Right lobe of liver (tissue), 6 donors: ENCODE data around the gene AASDHPPT. TPM values are rescaled to one million over a fixed set of nuclear protein-coding genes. Genes with fewer than 3 reads are reported as not detected.

ENCODE experiments used
- ATAC-seq, 4 donors: fragments of 200-7000 bp; cut with Tn5 transposase; one replicate each; pipeline ENCODE4 v1.9.1; 2020; ENCODE audit warnings: mild to moderate bottlenecking in 4 of 4, moderate library complexity in 4 of 4
- DNase-seq, 3 donors: peaks; one replicate each; pipeline ENCODE4 v3.0.0-alpha.2; 2020
- H3K27ac ChIP-seq, 3 donors: fragments of 200-600 bp; one replicate each; pipeline ENCODE4 v1.8.0; 2022
- H3K27me3 ChIP-seq, 2 donors: fragments of 200-600 bp; one replicate each; pipeline ENCODE4 v1.8.0; 2022
- H3K36me3 ChIP-seq, 4 donors: fragments of 200-600 bp; sonication (generic) in 1 of 4; one replicate each; pipeline versions ENCODE4 v1.5.1 to v1.8.0; 2017 to 2022; ENCODE audit warnings: control low read depth in 1 of 4
- H3K4me1 ChIP-seq, 4 donors: fragments of 200-600 bp; sonication (generic) in 1 of 4; one replicate each; pipeline versions ENCODE4 v1.5.1 to v1.8.0; 2017 to 2022; ENCODE audit warnings: control low read depth in 1 of 4
- H3K4me3 ChIP-seq, 3 donors: fragments of 200-600 bp; one replicate each; pipeline ENCODE4 v1.8.0; 2022
- H3K9me3 ChIP-seq, 4 donors: fragments of 200-600 bp; sonication (generic) in 1 of 4; one replicate each; pipeline versions ENCODE4 v1.5.1 to v1.8.0; 2017 to 2022; ENCODE audit warnings: control low read depth in 1 of 4
- CTCF ChIP-seq, 4 donors: fragments of 200-600 bp in 3 of 4; fragments of 450-650 bp in 1 of 4; IDR thresholded peaks; one replicate each; pipeline versions ENCODE4 v1.5.1 to v1.8.0; 2016 to 2022; ENCODE audit warnings: antibody characterized with exemption in 4 of 4, mild to moderate bottlenecking in 2 of 4
- POLR2A ChIP-seq: fragments of 450-650 bp; IDR thresholded peaks from one replicate; pipeline ENCODE4 v1.6.1; 2017; ENCODE audit warnings: antibody characterized with exemption, mild to moderate bottlenecking
- WGBS: methylation state at CpG from one replicate; pipeline ENCODE4 v1.1.6; 2018; ENCODE audit warnings: low coverage, low lambda C conversion rate; ENCODE audit not compliant: insufficient coverage; ENCODE audit errors: missing lambda C conversion rate; 5-methylcytosine and 5-hydroxymethylcytosine counted together
- intact Hi-C, 2 donors: fragments of 100-400 bp; cut with DNase I; formaldehyde crosslinking; loops; one replicate each; pipeline versions ENCODE4 v1.11.2 to v1.14.1; 2022
- total RNA-seq, 6 experiments: library from RNA; depleted of rRNA in 2 of 6; stranded (reverse); fragments of >200 nt in 2 of 6; fragmentation: NEBNext Ultra II Directional in 3 of 6; extraction: Animal tissue kit (Norgen Biotek cat#: 25700) in 3 of 6; gene quantifications; one replicate each; pipeline versions ENCODE4 v1.1.0 to v1.2.4, GENCODE V29; 2016 to 2023
- donor health status: DM: no; HTN: yes; CAD: no.
- donor health status: DM: no; HTN: no; CAD: no.
- donor health status: DM: no; HTN: no; CAD: no.
- donor health status: DM: no; HTN: yes; CAD: no.
- donor health status: DM: no; HTN: yes; CAD: no.

The AASDHPPT gene
- total RNA-seq, 6 experiments from 2014 or later = 15.4 to 30.5 (median 23.0) TPM

DNA sequence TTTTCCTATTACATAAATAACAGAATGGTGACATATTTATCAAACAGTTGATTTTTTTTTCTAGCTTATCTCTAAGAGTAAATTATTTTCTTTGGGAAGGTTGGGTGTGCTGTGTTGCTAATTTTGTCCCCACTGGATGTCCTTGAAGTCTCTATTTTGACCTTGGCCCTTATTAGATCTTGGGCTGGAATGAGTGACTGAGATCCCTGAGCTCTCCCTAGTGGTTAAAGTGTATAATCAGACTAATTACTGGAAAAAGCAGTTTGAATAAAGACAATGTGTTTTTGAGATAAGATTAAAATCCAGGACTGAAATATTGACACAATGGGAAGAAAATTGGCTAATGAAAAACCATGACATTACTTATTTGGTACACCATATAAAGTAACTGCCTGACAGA, 56.1 kb downstream of the AASDHPPT start:
- intact Hi-C loops = no loop called here
- TF ChIP-seq POLR2A (no peak), CTCF (IDR thresholded peaks at IDR 0.05) (peak in 1 of 4 donors; percentile 16)
- no peak for ATAC-seq

GRCh38 chr11:106137061-106137460, 59.6 kb downstream of the AASDHPPT start:
- intact Hi-C loops = no loop called here
- no peak overlapping the region for H3K4me3 ChIP-seq
- DNase-seq (no peak), ATAC-seq (no peak)
- no peaks in the 10 kb centered on the region for H3K4me1 ChIP-seq
- H3K9me3 ChIP-seq = no peaks in the 10 kb centered on the region
- TF ChIP-seq CTCF (IDR thresholded peaks at IDR 0.05) (no peak), POLR2A (no peak)
- H3K36me3 ChIP-seq = no peaks in the 10 kb centered on the region
- no peak overlapping the region for H3K27ac ChIP-seq
- H3K27me3 ChIP-seq = no peaks in the 10 kb centered on the region

More for the DNA sequence above, 56.1 kb downstream of the AASDHPPT start:
- no peaks in the 10 kb centered on the region for H3K36me3 ChIP-seq
- no peaks in the 10 kb centered on the region for H3K9me3 ChIP-seq
- no peak overlapping the region for H3K27ac ChIP-seq
- no peaks in the 10 kb centered on the region for H3K4me1 ChIP-seq
- no peaks in the 10 kb centered on the region for H3K27me3 ChIP-seq
- no peak for DNase-seq
- no peak overlapping the region for H3K4me3 ChIP-seq

GRCh38 chr11:106137758-106138157, 60.3 kb downstream of the AASDHPPT start:
- Histone ChIP-seq H3K9me3 (no peaks in the 10 kb centered on the region), H3K36me3 (no peaks in the 10 kb centered on the region), H3K27me3 (no peaks in the 10 kb centered on the region), H3K4me3 (no peak overlapping the region), H3K4me1 (no peaks in the 10 kb centered on the region), H3K27ac (no peak overlapping the region)
- 80% methylated on average over 1 of the region's 1 CpG for WGBS
- ATAC-seq (no peak), DNase-seq (no peak)
- TF ChIP-seq CTCF (IDR thresholded peaks at IDR 0.05) = no peak
- TF ChIP-seq POLR2A = no peak
- intact Hi-C loops = no loop called here

Other genes with a start within 250 kb of the AASDHPPT start
- gene MSANTD4, start 55.4 kb upstream of the AASDHPPT start, total RNA-seq = 1 to 10 TPM; 3.2 to 9.6 (median 5.6) TPM
- 1 to 10 TPM; 1.9 to 5.0 (median 2.6) TPM for gene KBTBD3, start 315 bp upstream of the AASDHPPT start, total RNA-seq